Fibroblast of lung (primary cell): ENCODE data around the gene PLK1. TPM values are rescaled to one million over a fixed set of nuclear protein-coding genes. Genes with fewer than 3 reads are reported as not detected.

Experiments used
- DNase-seq, 2 donors: peaks; one replicate each; pipeline versions ENCODE4 v3.0.0 to v3.0.0-alpha.2; 2010; ENCODE audit warnings: low read depth in 2 of 2
- H2AFZ ChIP-seq: 2 replicates; pipeline ENCODE4 v1.5.1; 2012; ENCODE audit warnings: low read length, control low read depth, inconsistent platforms
- H3K27ac ChIP-seq: 2 replicates; pipeline ENCODE4 v1.5.1; 2011; ENCODE audit warnings: low read length, control low read depth; ENCODE audit not compliant: insufficient read depth
- H3K27me3 ChIP-seq: 2 replicates; pipeline ENCODE4 v1.5.1; 2011; ENCODE audit warnings: mild to moderate bottlenecking, low read length; ENCODE audit not compliant: control insufficient read depth, insufficient read depth
- H3K36me3 ChIP-seq: 2 replicates; pipeline ENCODE4 v1.5.1; 2011; ENCODE audit warnings: low read length; ENCODE audit not compliant: control insufficient read depth, insufficient read depth
- H3K4me1 ChIP-seq: 2 replicates; pipeline ENCODE4 v1.5.1; 2011; ENCODE audit warnings: low read length; ENCODE audit not compliant: control insufficient read depth, insufficient read depth; ENCODE audit errors: extremely low read depth
- H3K4me2 ChIP-seq: 2 replicates; pipeline ENCODE4 v1.5.1; 2011; ENCODE audit warnings: low read length, control low read depth; ENCODE audit not compliant: insufficient read depth; ENCODE audit errors: extremely low read depth
- H3K4me3 ChIP-seq, 4 experiments: fragments of 200-600 bp in 1 of 4; sonication (generic) in 1 of 4; replicated peaks in 1 of 4; 2 replicates each; pipeline ENCODE4 v1.5.1; 2011 to 2016; ENCODE audit warnings: low read length in 4 of 4, low read depth in 3 of 4, mild to moderate bottlenecking in 3 of 4, control low read depth in 2 of 4, inconsistent platforms in 1 of 4, mixed read lengths in 1 of 4; ENCODE audit not compliant: insufficient read depth in 1 of 4; ENCODE audit errors: control extremely low read depth in 1 of 4
- H3K79me2 ChIP-seq: 2 replicates; pipeline ENCODE4 v1.5.1; 2012; ENCODE audit warnings: mild to moderate bottlenecking, low read length, inconsistent platforms; ENCODE audit not compliant: control insufficient read depth, insufficient read depth
- H3K9ac ChIP-seq: 2 replicates; pipeline ENCODE4 v1.5.1; 2011; ENCODE audit warnings: mild to moderate bottlenecking, low read length, control low read depth; ENCODE audit not compliant: insufficient read depth
- H3K9me3 ChIP-seq: 2 replicates; pipeline ENCODE4 v1.5.1; 2012; ENCODE audit warnings: low read depth, low read length; ENCODE audit not compliant: control insufficient read depth, insufficient read depth
- H4K20me1 ChIP-seq: 2 replicates; pipeline ENCODE4 v1.5.1; 2011; ENCODE audit warnings: low read length; ENCODE audit not compliant: control insufficient read depth, insufficient read depth; ENCODE audit errors: extremely low read depth
- EZH2 ChIP-seq: IDR thresholded peaks from 2 replicates; pipeline ENCODE4 v1.5.1; 2012; ENCODE audit warnings: low read length, control low read depth, mild to moderate bottlenecking; ENCODE audit errors: missing control alignments
- polyA plus RNA-seq, 2 donors: library from polyadenylated mRNA; depleted of rRNA in 1 of 2; stranded (reverse) in 1 of 2; unstranded in 1 of 2; fragments of >200 nt; gene quantifications; 2 replicates each; pipeline ENCODE4 v1.2.1, GENCODE V29; 2011 to 2012; ENCODE audit warnings: missing spikeins in 1 of 2
- total RNA-seq: library from RNA; depleted of rRNA; stranded (reverse); fragments of >200 nt; gene quantifications from 2 replicates; pipeline ENCODE4 v1.2.1, GENCODE V29; 2014
- TF ChIP-seq, protein P1 (sequence below), 2 donors: IDR thresholded peaks in 1 of 2; conservative IDR thresholded peaks in 1 of 2; 1 replicate in 1 of 2; 2 replicates in 1 of 2; pipeline ENCODE4 v1.5.1; 2011 to 2012; ENCODE audit warnings: low read length in 2 of 2, control low read depth in 1 of 2, inconsistent platforms in 1 of 2, low read depth in 1 of 2, mild to moderate bottlenecking in 1 of 2

The PLK1 gene
- total and polyA plus RNA-seq, 2 donors (not counting 1 experiment from before 2014, with no cell fraction given), result 6.3 to 16.2 TPM

GRCh38 chr16:23710008-23710407 lies 31.3 kb downstream of the PLK1 start:
- no peaks in the 10 kb centered on the region for H4K20me1 ChIP-seq
- H3K9me3 ChIP-seq, result no peaks in the 10 kb centered on the region
- no peak overlapping the region for H3K4me3 ChIP-seq
- no peak for DNase-seq
- TF ChIP-seq, protein P1, sequence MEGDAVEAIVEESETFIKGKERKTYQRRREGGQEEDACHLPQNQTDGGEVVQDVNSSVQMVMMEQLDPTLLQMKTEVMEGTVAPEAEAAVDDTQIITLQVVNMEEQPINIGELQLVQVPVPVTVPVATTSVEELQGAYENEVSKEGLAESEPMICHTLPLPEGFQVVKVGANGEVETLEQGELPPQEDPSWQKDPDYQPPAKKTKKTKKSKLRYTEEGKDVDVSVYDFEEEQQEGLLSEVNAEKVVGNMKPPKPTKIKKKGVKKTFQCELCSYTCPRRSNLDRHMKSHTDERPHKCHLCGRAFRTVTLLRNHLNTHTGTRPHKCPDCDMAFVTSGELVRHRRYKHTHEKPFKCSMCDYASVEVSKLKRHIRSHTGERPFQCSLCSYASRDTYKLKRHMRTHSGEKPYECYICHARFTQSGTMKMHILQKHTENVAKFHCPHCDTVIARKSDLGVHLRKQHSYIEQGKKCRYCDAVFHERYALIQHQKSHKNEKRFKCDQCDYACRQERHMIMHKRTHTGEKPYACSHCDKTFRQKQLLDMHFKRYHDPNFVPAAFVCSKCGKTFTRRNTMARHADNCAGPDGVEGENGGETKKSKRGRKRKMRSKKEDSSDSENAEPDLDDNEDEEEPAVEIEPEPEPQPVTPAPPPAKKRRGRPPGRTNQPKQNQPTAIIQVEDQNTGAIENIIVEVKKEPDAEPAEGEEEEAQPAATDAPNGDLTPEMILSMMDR (conservative IDR thresholded peaks at IDR 0.05 in 1 of 2, IDR thresholded peaks at IDR 0.05 in 1 of 2; ENCODE audit: low read depth in 1 of 2, low read length in 2 of 2), result no peak
- no peak for TF ChIP-seq EZH2
- no peak overlapping the region for H3K27ac ChIP-seq
- H3K4me1 ChIP-seq, result no peaks in the 10 kb centered on the region
- H3K79me2 ChIP-seq, result no peaks in the 10 kb centered on the region
- H2AFZ ChIP-seq, result no peak overlapping the region
- H3K36me3 ChIP-seq, result no peaks in the 10 kb centered on the region
- no peak overlapping the region for H3K4me2 ChIP-seq
- peaks cover 16% of the 10 kb centered on the region for H3K27me3 ChIP-seq
- no peak overlapping the region for H3K9ac ChIP-seq

DNA sequence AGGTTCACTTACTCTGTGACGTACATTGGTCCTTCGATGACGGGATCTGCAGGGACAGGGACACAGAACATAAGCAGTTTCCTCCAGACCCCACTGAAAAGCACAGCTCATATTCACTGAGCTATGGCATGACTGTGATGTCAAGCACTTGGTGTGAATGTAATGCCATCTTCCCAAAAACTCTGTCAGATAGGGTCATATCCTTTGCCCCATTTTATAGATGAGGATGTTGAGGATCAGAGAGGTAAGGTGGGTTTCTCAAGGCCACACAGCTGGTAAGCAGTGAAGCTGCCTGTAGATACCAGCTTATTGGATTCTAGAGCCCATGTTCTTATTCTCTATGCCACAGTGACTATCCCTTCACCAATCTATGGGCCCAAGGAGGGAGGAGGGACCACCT lies 31.8 kb downstream of the PLK1 start:
- Histone ChIP-seq H3K79me2 (no peaks in the 10 kb centered on the region), H2AFZ (no peak overlapping the region), H3K27ac (no peak overlapping the region), H4K20me1 (no peaks in the 10 kb centered on the region), H3K27me3 (peaks cover 16% of the 10 kb centered on the region), H3K9ac (no peak overlapping the region), H3K4me1 (no peaks in the 10 kb centered on the region), H3K4me2 (no peak overlapping the region), H3K4me3 (no peak overlapping the region), H3K9me3 (no peaks in the 10 kb centered on the region), H3K36me3 (no peaks in the 10 kb centered on the region)
- TF ChIP-seq EZH2, result no peak
- TF ChIP-seq, protein P1 (conservative IDR thresholded peaks at IDR 0.05 in 1 of 2, IDR thresholded peaks at IDR 0.05 in 1 of 2; ENCODE audit: low read depth in 1 of 2, low read length in 2 of 2), result no peak
- DNase-seq, result no peak

- Histone ChIP-seq H3K9ac (no peak overlapping the region), H3K4me2 (no peak overlapping the region), H3K27ac (no peak overlapping the region), H3K27me3 (peaks cover 19% of the 10 kb centered on the region), H3K36me3 (no peaks in the 10 kb centered on the region), H3K79me2 (no peaks in the 10 kb centered on the region), H3K4me3 (no peak overlapping the region), H2AFZ (no peak overlapping the region), H3K9me3 (no peaks in the 10 kb centered on the region), H3K4me1 (no peaks in the 10 kb centered on the region), H4K20me1 (no peaks in the 10 kb centered on the region)
- TF ChIP-seq, protein P1 (conservative IDR thresholded peaks at IDR 0.05 in 1 of 2, IDR thresholded peaks at IDR 0.05 in 1 of 2; ENCODE audit: low read depth in 1 of 2, low read length in 2 of 2), result no peak
- TF ChIP-seq EZH2, result no peak
- no peak for DNase-seq
Observed at GRCh38 chr16:23711785-23712184, 33.1 kb downstream of the PLK1 start.
